Measurements from ENCODE around the gene TCL1B.

Gene TCL1B

DNA sequence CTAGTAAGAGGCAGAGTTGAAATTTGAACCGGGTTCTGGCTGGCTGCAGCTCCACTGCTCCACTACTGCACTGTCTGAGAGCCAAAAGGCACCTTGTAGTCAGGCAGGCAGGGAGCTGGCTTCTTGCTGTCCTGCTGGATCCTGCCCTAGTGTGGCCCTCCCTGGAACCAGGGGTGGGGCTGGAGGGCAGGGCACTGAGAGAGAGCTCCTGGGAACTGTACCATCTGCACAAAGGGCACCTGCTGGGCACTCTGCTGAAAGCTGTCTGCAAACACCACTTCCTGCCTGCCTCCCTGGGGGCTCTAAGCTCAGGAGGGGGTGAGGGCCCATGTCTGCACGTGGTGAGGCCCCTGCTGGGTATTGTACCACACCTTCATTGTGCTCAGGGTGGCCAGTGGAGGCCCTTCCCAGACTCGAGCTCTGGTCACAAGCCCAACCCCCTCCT is 19.0 kb upstream of the TCL1B start:
- no peak for DNase-seq

DNA sequence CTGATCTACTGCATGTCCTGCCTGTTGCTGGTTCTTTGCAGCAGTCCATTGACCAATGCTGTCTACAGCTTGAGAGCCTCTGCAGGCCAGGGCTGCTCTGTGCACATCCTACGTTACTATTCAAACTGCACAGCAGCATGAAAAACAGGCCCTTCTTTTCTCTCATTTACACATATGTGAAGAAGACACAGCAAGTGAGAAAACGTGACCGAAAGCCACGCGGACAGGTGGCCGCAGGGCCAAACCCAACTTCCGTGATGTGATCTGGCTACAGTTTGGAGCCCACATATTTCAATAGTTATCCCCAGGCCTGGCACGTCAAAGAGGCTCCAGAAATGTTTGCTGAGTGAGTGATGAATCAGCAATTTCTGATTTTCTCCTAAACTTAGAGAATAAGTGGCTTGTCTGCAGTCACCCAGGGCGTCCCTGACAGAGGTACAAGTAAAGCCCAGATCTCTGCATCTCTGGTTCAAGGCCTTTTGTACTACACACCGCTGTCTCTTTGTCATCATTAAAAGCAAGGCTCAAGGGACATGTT is 17.9 kb upstream of the TCL1B start:
- no peak for DNase-seq

DNA sequence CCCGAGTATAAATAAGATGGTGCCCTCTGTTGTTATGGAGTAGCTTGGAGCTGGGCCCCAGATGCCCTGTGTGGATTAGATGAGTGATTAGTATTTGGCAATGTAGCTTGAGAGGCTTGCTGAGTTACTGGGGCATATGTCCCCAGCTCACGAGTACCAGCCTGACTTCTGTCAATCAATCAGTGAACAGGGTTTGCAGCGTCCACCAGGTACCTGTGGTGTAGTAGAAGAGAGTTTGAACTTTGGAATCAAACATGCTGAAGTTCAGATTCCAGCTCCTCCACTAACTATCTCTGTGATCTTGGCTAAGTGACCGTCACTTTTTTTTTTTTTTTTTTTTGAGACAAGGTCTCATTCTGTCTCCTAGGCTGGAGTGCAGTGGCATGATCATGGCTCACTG is 11.6 kb upstream of the TCL1B start:
- DNase-seq: no peak

DNA sequence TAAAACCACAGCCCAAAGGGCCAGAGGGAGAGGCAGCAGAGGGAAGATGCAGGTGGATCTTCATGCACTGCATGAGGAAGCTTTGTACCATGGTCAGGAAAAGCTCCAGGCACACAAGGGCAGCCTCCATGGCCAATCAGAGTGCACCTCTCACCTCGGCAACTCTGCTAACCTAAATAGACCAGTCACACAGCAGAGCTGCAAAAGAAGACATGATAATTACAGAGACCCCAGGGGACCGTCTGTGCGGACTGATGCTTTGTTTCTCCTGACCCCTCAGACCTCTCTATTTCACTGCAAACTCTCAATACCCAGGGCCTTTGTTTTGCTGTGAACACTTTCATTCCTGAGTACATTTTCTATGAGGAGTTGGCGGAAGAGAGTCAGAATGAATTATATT is 10.7 kb upstream of the TCL1B start:
- DNase-seq: no peak

DNA sequence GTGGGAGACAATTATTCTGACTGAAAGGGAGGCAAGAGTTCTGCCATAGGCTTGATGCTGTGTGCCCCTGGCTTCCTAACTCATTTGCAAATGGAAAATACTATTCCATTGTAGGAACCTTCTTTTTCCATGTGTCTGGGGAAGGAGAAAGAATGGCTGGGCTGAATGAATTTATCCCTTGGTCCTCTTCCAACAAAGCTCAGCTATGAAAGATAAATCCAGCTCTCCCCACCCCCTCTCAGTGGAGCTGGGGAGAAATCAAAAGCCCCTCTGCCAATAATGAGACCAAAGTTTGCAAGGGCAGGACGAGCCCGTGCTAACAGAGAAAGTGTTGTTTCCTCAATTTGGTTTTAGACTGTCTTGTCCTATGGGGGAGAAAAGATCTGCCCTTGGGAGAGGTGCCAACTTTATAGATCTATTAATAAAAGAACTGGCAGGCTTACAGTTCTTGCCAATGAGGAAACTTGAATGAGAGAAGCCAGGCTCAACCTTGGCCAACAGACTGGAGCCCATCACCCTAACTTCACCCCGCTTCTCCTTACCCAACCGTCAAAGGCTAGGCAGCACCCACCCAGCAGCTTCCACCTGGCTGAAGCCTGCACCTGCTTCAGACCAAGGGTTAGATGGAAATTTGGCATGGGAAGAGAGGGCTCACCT is 8.9 kb upstream of the TCL1B start:
- no peak for DNase-seq

DNA sequence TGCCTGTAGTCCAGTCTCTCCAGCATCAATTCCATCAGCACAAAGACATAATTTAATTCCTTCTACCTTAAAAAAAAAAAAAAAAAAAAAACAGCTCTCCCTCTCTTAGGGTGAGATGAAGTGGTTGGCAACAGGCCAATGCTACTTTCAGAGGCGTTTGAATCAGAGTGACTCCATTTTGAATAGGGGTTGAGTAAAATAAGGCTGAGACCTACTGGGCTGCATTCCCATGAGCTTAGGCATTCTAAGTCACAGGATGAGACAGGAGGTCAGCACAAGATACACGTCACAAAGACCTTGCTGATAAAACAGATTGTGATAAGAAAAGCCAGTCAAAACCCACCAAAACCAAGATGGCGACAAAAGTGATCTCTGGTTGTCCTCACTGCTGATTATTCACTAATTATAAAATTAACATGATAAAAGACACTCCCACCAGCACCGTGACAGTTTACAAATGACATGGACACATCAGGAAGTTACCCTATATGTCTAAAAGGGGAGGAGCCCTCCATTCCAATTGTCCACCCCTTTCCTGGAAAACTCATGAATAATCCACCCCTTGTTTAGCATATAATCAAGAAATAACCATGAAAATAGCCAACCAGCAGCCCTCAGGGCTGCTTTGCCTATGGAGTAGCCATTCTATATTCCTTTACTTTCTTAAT is 6.9 kb upstream of the TCL1B start:
- no peak for DNase-seq

DNA sequence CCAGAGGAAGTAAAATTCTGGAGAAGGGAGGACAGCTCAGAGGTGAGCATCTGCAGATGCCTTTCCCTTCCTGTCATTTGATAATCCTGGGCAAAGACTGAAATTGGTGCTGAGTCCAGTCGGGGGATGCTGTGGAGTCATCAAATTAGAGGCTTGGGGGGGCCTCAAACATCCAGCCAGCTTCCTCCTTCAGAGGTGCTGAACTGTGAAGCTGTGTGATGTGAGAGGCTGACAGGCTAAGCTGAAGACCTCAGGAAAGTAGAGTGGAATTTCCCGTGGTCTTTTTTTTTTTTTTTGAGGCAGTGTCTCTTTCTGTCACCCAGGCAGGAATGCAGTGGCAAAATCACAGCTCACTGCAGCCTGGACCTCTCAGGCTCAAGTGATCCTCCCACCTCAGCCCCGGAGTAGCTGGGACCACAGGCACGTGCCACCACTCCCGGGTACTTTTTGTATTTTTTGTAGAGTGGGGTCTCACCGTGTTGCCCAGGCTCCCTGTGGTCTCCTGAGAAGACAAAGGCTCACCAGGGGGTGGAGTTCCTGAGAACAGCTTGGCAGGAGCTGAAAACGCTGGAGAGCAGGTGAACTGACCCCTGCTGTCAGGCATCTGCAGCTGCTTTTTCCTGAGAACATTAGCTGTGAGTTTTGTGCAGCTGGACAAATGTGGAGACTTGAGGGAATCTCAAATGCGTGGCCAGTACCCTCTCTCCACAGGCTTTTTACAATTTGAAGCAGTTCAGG is 6.1 kb upstream of the TCL1B start:
- DNase-seq: peak; percentile 36 to 39

DNA sequence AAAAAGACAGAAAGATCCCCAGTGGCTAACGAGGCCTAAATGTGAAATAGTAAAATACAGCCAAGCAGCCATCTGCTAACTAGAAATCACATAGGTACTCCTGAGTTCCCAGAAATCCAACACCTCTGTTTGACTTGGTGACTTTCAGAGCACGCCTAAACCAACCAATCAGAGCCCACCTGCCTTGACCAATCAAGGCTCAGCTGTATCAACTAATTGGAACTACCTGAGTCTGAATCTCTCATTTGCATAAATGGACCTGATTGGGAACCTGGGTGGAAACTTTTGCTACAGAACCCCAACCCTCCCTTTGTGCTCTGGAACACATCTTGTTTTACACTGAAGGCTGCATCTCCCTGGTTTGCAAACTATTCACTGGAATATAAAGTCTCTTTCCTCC is 5.1 kb upstream of the TCL1B start:
- DNase-seq: no peak

DNA sequence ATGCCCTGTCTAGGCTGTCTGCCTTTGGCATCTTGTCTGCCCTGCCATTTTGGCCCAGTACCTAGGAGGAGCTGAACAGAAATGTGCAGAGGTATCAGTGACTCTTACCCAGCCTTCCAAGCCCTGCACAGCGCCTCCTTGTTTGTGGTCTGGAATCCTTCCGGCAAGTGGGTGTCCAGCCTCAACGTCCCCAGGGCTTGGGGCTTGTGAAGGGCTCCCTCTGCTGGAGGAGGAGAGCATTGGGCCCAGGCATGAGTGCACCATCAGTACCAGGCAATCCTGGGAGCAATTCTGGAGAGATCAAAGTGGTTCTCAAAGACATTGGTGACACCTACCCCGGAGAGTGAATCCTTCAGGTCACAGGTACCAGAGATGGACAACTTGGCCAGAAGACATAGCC is 2.4 kb upstream of the TCL1B start:
- DNase-seq: no peak

DNA sequence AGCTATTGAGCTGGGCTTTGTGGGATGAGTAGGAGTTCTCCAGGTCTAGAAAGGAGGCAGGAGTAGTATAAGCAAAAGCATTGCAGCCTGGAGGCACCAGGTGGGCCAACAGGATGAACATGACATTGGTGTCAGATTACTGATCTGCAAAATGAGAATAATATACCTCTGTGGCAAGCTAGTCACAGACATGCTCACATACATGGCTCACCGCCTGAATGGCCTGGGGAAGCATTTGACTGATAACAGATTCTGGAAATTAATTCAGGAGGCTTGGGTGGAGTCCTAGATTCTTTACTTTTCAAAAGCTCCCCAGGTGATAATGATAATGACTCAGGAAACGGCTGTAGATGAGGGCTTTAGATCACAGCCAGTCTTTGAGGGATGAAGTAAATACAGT is 709 bp downstream of the TCL1B start:
- peak in 1 of 2 experiments; percentile 10 for DNase-seq

DNA sequence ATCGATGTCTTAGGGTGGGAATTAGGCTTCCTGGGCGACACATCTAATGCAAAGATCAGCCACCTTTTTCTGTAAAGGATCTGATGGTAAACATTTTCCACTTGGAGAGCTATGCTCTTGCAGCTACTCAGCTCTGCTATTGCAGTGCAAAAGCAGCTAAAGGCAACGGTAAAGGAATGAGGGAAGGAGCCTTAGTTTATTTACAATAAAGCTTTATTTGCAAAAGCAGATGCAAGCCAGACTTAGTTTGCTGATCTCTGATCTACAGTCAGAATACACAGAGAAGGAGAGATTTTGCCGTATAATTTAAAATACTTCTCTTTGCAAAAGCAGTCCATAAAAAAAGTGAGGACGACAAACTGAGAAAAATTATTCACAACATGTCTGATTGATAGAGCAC is 3.2 kb downstream of the TCL1B start:
- DNase-seq: no peak

DNA sequence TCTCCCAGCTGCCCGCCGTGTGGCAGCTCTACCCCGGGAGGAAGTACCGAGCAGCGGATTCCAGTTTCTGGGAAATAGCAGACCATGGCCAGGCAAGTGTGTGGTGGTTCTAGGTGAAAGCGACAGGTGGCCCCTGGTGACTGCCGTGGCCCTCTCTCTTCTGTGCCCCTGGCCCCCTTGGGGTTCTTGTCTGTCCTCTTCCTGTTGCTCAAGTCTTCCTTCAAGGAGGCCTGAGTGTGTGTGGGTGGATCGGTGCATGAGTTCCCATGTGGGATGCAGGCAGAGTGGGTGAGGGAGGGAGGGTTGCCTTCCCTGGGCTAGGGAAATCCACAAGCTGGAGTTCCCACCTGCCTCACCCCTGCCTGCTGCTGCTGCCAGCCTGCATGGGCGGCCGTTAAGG is 4.6 kb downstream of the TCL1B start:
- DNase-seq: no peak

DNA sequence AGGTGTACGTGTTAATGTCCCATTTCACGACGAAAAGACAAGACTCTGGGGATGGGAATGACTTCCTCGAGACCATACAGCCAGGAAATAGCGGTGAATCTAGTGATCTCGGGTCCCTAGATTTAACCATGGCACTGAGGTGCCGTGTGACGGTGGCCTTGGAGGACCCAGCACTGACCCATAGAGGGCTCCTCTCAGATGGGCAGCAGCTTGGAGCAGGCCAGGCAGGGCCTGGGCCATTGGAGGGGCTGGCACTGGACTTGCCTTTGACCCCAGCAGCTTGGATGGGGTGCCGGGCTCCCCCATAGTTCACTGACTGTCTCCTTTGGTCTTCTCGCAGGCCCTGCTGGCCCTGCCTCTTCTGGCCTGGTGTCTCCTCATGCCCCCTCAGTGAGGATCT is 5.4 kb downstream of the TCL1B start:
- DNase-seq: no peak

DNA sequence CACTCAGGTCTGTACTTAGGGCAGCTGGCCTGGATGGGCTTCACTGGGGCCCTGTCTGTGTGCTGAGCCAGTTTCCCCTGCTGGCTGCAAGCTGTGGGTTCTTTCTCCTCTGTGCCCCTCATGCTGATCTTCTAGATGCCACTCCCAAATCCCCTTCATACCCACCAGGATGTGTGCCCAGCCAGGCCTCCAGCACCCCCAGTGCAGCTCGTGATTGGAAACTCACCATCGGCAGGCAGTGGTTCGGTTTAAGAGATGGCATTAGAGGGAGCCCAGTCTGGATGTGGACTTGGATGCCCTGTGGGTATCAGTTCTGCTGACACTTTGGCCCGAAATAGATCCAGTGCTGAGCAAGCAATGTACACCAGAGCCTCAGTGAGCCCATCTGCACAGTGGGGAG is 5.9 kb downstream of the TCL1B start:
- no peak for DNase-seq

DNA sequence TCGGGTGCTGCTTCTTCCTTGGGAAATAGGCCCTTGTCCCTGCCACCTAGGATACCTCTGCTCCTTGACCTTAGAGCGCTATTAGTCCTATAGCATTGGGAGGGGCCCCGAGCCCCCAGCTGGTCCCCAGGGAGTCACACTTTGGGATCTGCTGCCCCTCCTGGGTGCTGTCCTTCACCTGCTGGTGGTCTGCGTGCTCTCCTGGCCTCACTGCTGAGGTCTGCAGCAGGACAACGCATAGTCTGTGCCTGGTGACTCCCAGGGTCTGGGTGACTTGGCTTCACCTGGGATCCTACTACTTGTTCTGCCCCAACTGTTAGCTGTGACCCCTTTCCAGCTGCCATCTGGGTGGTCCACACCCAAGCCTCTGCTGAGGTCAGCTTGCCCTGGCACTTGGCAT is 8.8 kb downstream of the TCL1B start:
- no peak for DNase-seq

DNA sequence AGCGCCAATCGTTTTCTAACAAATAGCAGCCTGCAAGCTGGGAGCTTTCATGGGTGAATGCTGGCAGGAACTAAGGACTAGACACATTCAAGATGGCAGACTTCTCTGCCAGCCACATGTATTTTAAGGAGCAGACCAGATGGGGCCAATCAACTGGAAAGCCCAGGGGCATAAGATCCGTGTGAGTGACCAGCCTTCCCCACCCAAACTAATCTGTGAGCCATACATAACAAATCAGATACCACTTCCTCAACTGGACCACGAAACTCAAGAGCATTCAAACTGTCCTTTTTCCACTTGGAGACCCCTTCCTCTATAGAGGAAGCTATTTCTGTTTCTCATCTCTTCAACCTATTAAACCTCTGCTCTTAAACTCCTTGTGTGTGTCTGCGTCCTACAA is 9.7 kb downstream of the TCL1B start:
- no peak for DNase-seq

DNA sequence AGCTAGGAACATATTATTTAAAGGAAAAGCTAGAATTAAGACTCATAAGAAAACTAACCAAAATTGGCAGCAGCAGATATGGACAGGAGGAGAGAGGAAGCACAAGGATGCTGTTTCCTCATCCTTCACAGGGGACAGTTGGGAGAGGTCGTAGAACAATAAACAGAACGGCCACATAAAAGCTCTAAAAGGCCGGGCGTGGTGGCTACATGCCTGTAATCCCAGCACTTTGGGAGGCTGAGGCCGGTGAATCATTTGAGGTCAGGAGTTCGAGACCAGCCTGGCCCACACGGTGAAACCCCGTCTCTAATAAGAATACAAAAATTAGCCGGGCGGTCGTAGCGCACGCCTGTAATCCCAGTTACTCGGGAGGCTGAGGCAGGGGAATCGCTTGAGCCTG is 10.5 kb downstream of the TCL1B start:
- no peak for DNase-seq

DNA sequence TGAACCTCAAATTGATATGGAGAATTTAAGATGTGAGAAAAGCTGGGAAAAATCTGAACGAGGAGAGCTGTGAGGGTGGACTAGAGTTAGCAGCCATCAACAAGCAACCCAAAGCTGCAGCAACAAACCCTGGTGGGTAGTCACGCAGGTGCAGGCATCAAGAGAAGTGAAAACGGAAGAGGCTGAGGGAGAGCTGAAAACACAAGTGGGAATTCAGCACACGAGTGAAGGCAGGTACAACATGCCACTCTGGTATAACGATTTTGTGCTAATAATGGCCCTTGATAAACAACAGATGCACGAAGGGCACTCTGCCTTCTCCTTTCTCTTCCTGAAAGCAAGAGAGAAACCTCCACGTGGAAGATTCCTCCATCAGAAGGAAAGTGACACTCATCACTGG is 11.5 kb downstream of the TCL1B start:
- no peak for DNase-seq

DNA sequence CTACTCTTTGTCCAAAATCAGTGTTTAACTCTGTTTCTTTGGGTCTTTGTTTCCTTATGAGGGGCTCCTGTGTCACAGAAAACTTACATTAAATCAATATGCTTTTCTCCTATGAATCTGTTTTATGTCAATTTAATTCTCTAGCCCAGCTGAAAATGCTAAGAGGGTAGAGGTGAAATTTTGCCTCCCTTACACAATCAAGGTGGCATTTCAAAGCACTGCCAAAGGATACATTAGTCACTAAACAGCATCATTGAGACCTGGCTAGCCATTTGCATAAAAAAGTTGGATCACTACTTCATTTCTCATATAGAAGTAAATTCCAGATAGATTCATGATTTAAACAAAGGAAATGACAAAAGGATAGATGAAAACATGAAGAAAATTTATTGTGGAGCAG is 12.1 kb downstream of the TCL1B start:
- DNase-seq: no peak

DNA sequence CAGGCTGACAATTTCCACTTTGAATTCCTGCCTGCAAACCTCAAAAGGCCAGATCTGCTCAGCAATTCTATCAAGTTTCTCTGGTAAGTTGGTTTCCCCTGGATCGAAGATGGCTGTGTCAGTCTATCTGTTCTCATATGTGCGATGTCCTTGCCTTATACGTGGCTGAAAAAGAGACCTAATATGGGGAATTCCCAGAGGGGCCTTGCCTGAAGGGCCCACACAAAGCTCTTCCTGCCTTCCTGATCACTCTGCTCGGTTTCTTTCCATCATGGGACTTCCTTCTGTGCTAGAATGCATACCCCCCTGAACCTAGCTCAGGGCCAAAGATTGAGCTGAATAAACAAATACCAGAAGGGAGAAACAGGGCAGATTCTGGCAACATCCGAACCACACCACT is 13.2 kb downstream of the TCL1B start:
- DNase-seq: no peak

DNA sequence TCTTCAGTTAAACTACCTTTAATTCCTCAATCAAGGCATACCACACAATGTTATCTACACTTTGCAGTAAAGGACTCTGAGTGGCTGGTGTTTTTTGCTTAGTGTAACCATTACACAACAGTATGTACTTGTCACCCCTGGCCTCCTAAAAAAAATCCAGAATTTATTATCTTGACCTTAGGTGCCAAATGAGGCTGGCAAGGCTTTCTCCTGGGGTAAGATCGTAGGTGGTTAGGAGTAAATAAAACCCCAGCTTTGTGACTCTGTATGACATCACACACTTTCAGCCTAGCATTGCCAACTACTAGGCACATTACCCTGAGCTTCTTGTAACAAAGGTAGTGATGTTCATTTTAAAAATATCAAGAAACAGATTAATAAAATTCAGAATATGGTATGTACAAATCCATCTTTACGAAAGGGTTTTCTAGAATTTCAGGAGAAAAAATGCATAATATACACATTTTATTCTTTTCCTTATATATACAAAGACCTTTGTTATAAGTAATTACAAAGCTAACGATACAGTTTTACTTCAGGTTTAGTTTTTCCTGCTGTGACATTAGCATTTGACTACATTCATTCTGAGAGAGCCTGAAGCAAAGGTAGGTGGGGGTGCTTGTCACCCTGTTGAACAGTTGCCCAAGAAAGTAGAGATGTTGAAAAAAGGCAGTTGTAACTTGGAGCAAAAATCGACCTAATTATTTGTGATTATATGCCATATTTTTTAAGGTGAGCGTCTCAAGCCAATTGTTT is 14.2 kb downstream of the TCL1B start:
- no peak for DNase-seq

DNA sequence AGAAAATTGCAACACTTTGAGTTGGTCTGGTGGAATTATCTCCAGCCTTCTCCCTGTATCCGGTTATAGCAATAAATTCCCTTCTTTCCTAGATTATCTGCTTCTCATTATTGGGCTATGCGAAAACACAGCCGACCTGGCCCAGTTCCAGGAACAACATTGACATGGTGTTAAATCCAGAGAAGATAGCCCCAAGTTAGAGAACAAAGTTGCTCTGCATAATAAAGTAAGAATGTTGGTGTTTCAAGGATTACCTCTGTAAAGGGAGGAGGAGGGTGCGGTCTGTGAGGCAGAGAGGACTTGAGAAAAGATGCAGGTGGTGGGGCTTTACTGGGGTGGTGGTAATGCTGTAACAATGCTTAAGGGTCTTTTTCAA is 15.6 kb downstream of the TCL1B start:
- DNase-seq: no peak

DNA sequence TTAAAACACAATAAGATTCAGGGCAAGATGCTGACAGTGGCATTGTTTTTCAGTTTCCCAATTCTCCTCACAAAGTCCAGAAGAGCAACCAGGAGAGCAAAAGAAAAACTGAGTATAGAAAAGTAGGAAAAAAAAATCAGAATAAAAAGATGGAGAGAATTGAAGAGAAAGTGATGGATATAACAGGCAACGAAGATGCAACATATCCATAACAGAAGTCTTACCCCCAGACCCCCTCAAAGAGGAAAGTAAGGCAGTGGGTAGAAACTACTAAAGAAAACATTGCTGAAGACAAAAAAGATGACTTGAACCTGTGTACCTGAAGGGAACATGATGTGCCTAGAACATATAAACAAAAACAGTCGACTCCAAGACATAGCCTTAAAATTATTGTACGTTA is 17.1 kb downstream of the TCL1B start:
- no peak for DNase-seq
